ENCODE data around the gene PTTG1IP.

PTTG1IP gene

GRCh38 chr21:44831227-44831860 lies 42.1 kb downstream of the PTTG1IP start:
- no peak for DNase-seq (ENCODE audit: low read depth in 1 of 2, low spot score in 1 of 2)

GRCh38 chr21:44829507-44830092 lies 43.9 kb downstream of the PTTG1IP start:
- DNase-seq (ENCODE audit: low read depth in 1 of 2, low spot score in 1 of 2) = no peak

- no peak for DNase-seq (ENCODE audit: low read depth in 1 of 2, low spot score in 1 of 2)
Measured at GRCh38 chr21:44828362-44829056, 45.0 kb downstream of the PTTG1IP start.

- DNase-seq (ENCODE audit: low read depth in 1 of 2, low spot score in 1 of 2) = no peak
Measured at GRCh38 chr21:44823179-44823660, 50.3 kb downstream of the PTTG1IP start.

GRCh38 chr21:44822484-44823178 lies 50.9 kb downstream of the PTTG1IP start:
- no peak for DNase-seq (ENCODE audit: low read depth in 1 of 2, low spot score in 1 of 2)

- DNase-seq (ENCODE audit: low read depth in 1 of 2, low spot score in 1 of 2) = no peak
Measured at GRCh38 chr21:44820851-44821250, 52.6 kb downstream of the PTTG1IP start.

GRCh38 chr21:44819283-44820243 lies 53.9 kb downstream of the PTTG1IP start:
- no peak for DNase-seq (ENCODE audit: low read depth in 1 of 2, low spot score in 1 of 2)

GRCh38 chr21:44818640-44819011 lies 54.9 kb downstream of the PTTG1IP start:
- DNase-seq (ENCODE audit: low read depth in 1 of 2, low spot score in 1 of 2) = no peak

GRCh38 chr21:44817914-44818639 lies 55.4 kb downstream of the PTTG1IP start, which contains the start of gene SUMO3:
TSS of gene SUMO3 (minus strand) at chr21:44818062. CDS start at chr21:44817968, 94 bp downstream.
- DNase-seq (ENCODE audit: low read depth in 1 of 2, low spot score in 1 of 2) = peak; percentile 77 to 80

- DNase-seq (ENCODE audit: low read depth in 1 of 2, low spot score in 1 of 2) = peak; percentile 83 to 90
Measured at GRCh38 chr21:44817506-44817880, 56.0 kb downstream of the PTTG1IP start.

- DNase-seq (ENCODE audit: low read depth in 1 of 2, low spot score in 1 of 2) = no peak
Measured at GRCh38 chr21:44816761-44817505, 56.6 kb downstream of the PTTG1IP start.

- DNase-seq (ENCODE audit: low read depth in 1 of 2, low spot score in 1 of 2) = no peak
Measured at GRCh38 chr21:44815852-44816628, 57.5 kb downstream of the PTTG1IP start.

GRCh38 chr21:44815225-44815624 lies 58.3 kb downstream of the PTTG1IP start:
- no peak for DNase-seq (ENCODE audit: low read depth in 1 of 2, low spot score in 1 of 2)

- DNase-seq (ENCODE audit: low read depth in 1 of 2, low spot score in 1 of 2) = no peak
Measured at GRCh38 chr21:44814498-44815023, 58.9 kb downstream of the PTTG1IP start.

GRCh38 chr21:44813727-44814126 lies 59.8 kb downstream of the PTTG1IP start:
- DNase-seq (ENCODE audit: low read depth in 1 of 2, low spot score in 1 of 2) = no peak

GRCh38 chr21:44813149-44813548 lies 60.3 kb downstream of the PTTG1IP start:
- DNase-seq (ENCODE audit: low read depth in 1 of 2, low spot score in 1 of 2) = no peak

- DNase-seq (ENCODE audit: low read depth in 1 of 2, low spot score in 1 of 2) = no peak
Measured at GRCh38 chr21:44812640-44813039, 60.9 kb downstream of the PTTG1IP start.

- no peak for DNase-seq (ENCODE audit: low read depth in 1 of 2, low spot score in 1 of 2)
Measured at GRCh38 chr21:44810779-44811178, 62.7 kb downstream of the PTTG1IP start.
